ENCODE data around the gene CCBE1. TPM values are rescaled to one million over a fixed set of nuclear protein-coding genes. Genes with fewer than 3 reads are reported as not detected.

CCBE1 gene
- total RNA-seq, 1 donor from 2014 or later: not detected

- H3K27me3 Mint-ChIP-seq: no peaks in the 10 kb centered on the region
- no peaks in the 10 kb centered on the region for H3K4me1 Mint-ChIP-seq
- no peaks in the 10 kb centered on the region for H3K36me3 Mint-ChIP-seq (ENCODE audit: low read depth)
- H3K4me3 Mint-ChIP-seq: no peak overlapping the region
- H3K27ac Mint-ChIP-seq: no peak overlapping the region
- intact Hi-C loops (cut with micrococcal nuclease): no loop called here
- H3K9me3 Mint-ChIP-seq: no peaks in the 10 kb centered on the region
- no peak for DNase-seq
Observed at GRCh38 chr18:59623456-59624368, 73.5 kb downstream of the CCBE1 start.

GRCh38 chr18:59621027-59621426 lies 76.2 kb downstream of the CCBE1 start:
- DNase-seq: no peak
- intact Hi-C loops (cut with micrococcal nuclease): no loop called here
- no peaks in the 10 kb centered on the region for H3K9me3 Mint-ChIP-seq
- H3K4me1 Mint-ChIP-seq: no peaks in the 10 kb centered on the region
- no peaks in the 10 kb centered on the region for H3K36me3 Mint-ChIP-seq (ENCODE audit: low read depth)
- H3K27me3 Mint-ChIP-seq: no peaks in the 10 kb centered on the region
- H3K4me3 Mint-ChIP-seq: no peak overlapping the region
- no peak overlapping the region for H3K27ac Mint-ChIP-seq

- Mint-ChIP-seq H3K9me3 (no peaks in the 10 kb centered on the region), H3K27me3 (no peaks in the 10 kb centered on the region), H3K36me3 (ENCODE audit: low read depth) (no peaks in the 10 kb centered on the region), H3K27ac (no peak overlapping the region), H3K4me1 (no peaks in the 10 kb centered on the region), H3K4me3 (no peak overlapping the region)
- DNase-seq: no peak
- intact Hi-C loops (cut with micrococcal nuclease): no loop called here
Observed at GRCh38 chr18:59620381-59620780, 76.8 kb downstream of the CCBE1 start.

GRCh38 chr18:59619816-59620215 lies 77.4 kb downstream of the CCBE1 start:
- no peak for DNase-seq
- no peaks in the 10 kb centered on the region for H3K9me3 Mint-ChIP-seq
- intact Hi-C loops (cut with micrococcal nuclease): no loop called here
- no peaks in the 10 kb centered on the region for H3K36me3 Mint-ChIP-seq (ENCODE audit: low read depth)
- H3K4me1 Mint-ChIP-seq: no peaks in the 10 kb centered on the region
- H3K27me3 Mint-ChIP-seq: no peaks in the 10 kb centered on the region
- H3K27ac Mint-ChIP-seq: no peak overlapping the region
- no peak overlapping the region for H3K4me3 Mint-ChIP-seq

GRCh38 chr18:59617468-59617932 lies 79.7 kb downstream of the CCBE1 start:
- Mint-ChIP-seq H3K9me3 (no peaks in the 10 kb centered on the region), H3K36me3 (ENCODE audit: low read depth) (no peaks in the 10 kb centered on the region), H3K4me3 (no peak overlapping the region), H3K27me3 (no peaks in the 10 kb centered on the region), H3K4me1 (no peaks in the 10 kb centered on the region), H3K27ac (no peak overlapping the region)
- DNase-seq: no peak
- intact Hi-C loops (cut with micrococcal nuclease): no loop called here

GRCh38 chr18:59616501-59616900 lies 80.7 kb downstream of the CCBE1 start:
- Mint-ChIP-seq H3K9me3 (no peaks in the 10 kb centered on the region), H3K36me3 (ENCODE audit: low read depth) (no peaks in the 10 kb centered on the region), H3K4me3 (no peak overlapping the region), H3K27ac (no peak overlapping the region), H3K4me1 (no peaks in the 10 kb centered on the region), H3K27me3 (no peaks in the 10 kb centered on the region)
- no peak for DNase-seq
- intact Hi-C loops (cut with micrococcal nuclease): no loop called here

GRCh38 chr18:59613903-59614302 lies 83.3 kb downstream of the CCBE1 start:
- no peaks in the 10 kb centered on the region for H3K9me3 Mint-ChIP-seq
- no peak for DNase-seq
- no peaks in the 10 kb centered on the region for H3K36me3 Mint-ChIP-seq (ENCODE audit: low read depth)
- intact Hi-C loops (cut with micrococcal nuclease): no loop called here
- no peaks in the 10 kb centered on the region for H3K27me3 Mint-ChIP-seq
- H3K4me1 Mint-ChIP-seq: no peaks in the 10 kb centered on the region
- H3K27ac Mint-ChIP-seq: no peak overlapping the region
- no peak overlapping the region for H3K4me3 Mint-ChIP-seq

GRCh38 chr18:59612381-59612780 lies 84.8 kb downstream of the CCBE1 start:
- Mint-ChIP-seq H3K36me3 (ENCODE audit: low read depth) (no peaks in the 10 kb centered on the region), H3K4me3 (no peak overlapping the region), H3K27ac (no peak overlapping the region), H3K9me3 (no peaks in the 10 kb centered on the region), H3K4me1 (no peaks in the 10 kb centered on the region), H3K27me3 (no peaks in the 10 kb centered on the region)
- no peak for DNase-seq
- intact Hi-C loops (cut with micrococcal nuclease): no loop called here

- intact Hi-C loops (cut with micrococcal nuclease): no loop called here
- Mint-ChIP-seq H3K27me3 (no peaks in the 10 kb centered on the region), H3K9me3 (no peaks in the 10 kb centered on the region), H3K27ac (no peak overlapping the region), H3K4me1 (no peaks in the 10 kb centered on the region), H3K36me3 (ENCODE audit: low read depth) (no peaks in the 10 kb centered on the region), H3K4me3 (no peak overlapping the region)
- no peak for DNase-seq
Observed at GRCh38 chr18:59610546-59611140, 86.6 kb downstream of the CCBE1 start.

GRCh38 chr18:59609654-59610053 lies 87.6 kb downstream of the CCBE1 start:
- Mint-ChIP-seq H3K27ac (no peak overlapping the region), H3K27me3 (no peaks in the 10 kb centered on the region), H3K36me3 (ENCODE audit: low read depth) (no peaks in the 10 kb centered on the region), H3K9me3 (no peaks in the 10 kb centered on the region), H3K4me3 (no peak overlapping the region), H3K4me1 (no peaks in the 10 kb centered on the region)
- no peak for DNase-seq
- intact Hi-C loops (cut with micrococcal nuclease): no loop called here

- intact Hi-C loops (cut with micrococcal nuclease): no loop called here
- no peaks in the 10 kb centered on the region for H3K9me3 Mint-ChIP-seq
- no peaks in the 10 kb centered on the region for H3K36me3 Mint-ChIP-seq (ENCODE audit: low read depth)
- no peak overlapping the region for H3K27ac Mint-ChIP-seq
- H3K4me3 Mint-ChIP-seq: no peak overlapping the region
- no peaks in the 10 kb centered on the region for H3K4me1 Mint-ChIP-seq
- no peaks in the 10 kb centered on the region for H3K27me3 Mint-ChIP-seq
- DNase-seq: no peak
Observed at GRCh38 chr18:59607471-59607870, 89.8 kb downstream of the CCBE1 start.

- no peak overlapping the region for H3K27ac Mint-ChIP-seq
- H3K36me3 Mint-ChIP-seq (ENCODE audit: low read depth): no peaks in the 10 kb centered on the region
- DNase-seq: no peak
- intact Hi-C loops (cut with micrococcal nuclease): no loop called here
- H3K9me3 Mint-ChIP-seq: no peaks in the 10 kb centered on the region
- H3K4me1 Mint-ChIP-seq: no peaks in the 10 kb centered on the region
- no peaks in the 10 kb centered on the region for H3K27me3 Mint-ChIP-seq
- no peak overlapping the region for H3K4me3 Mint-ChIP-seq
Observed at GRCh38 chr18:59607078-59607379, 90.2 kb downstream of the CCBE1 start.

GRCh38 chr18:59606193-59607077 lies 90.8 kb downstream of the CCBE1 start:
- no peaks in the 10 kb centered on the region for H3K36me3 Mint-ChIP-seq (ENCODE audit: low read depth)
- H3K4me1 Mint-ChIP-seq: no peaks in the 10 kb centered on the region
- intact Hi-C loops (cut with micrococcal nuclease): no loop called here
- no peak for DNase-seq
- no peak overlapping the region for H3K4me3 Mint-ChIP-seq
- H3K27ac Mint-ChIP-seq: no peak overlapping the region
- H3K27me3 Mint-ChIP-seq: no peaks in the 10 kb centered on the region
- H3K9me3 Mint-ChIP-seq: no peaks in the 10 kb centered on the region

- Mint-ChIP-seq H3K4me3 (no peak overlapping the region), H3K36me3 (ENCODE audit: low read depth) (no peaks in the 10 kb centered on the region), H3K9me3 (no peaks in the 10 kb centered on the region), H3K4me1 (no peaks in the 10 kb centered on the region), H3K27me3 (no peaks in the 10 kb centered on the region), H3K27ac (no peak overlapping the region)
- no peak for DNase-seq
- intact Hi-C loops (cut with micrococcal nuclease): no loop called here
Observed at GRCh38 chr18:59605633-59606192, 91.5 kb downstream of the CCBE1 start.

All from activated CD4-positive, alpha-beta T cell treated with anti-CD3 and anti-CD28 coated beads, Interleukin-2, amount 10 ng/mL, durations not matched to agents 24 days and 14 days (primary cell).